ENCODE data around the gene ITGAL.

- TF ChIP-seq CTCF (conservative IDR thresholded peaks at IDR 0.05; ENCODE audit: low read depth, low read length) (no peak), EZH2 (IDR thresholded peaks at IDR 0.05; ENCODE audit: borderline replicate concordance, low read depth, low read length, poor library complexity, severe bottlenecking) (no peak)
Observed at GRCh38 chr16:30565984-30566383, 93.4 kb downstream of the ITGAL start.

All from A673 (cell line).